Subcutaneous abdominal adipose tissue (tissue), 5 donors: ENCODE data around the gene NXN.
"Not testable (repeated sequence)": the region's sequence is repeated elsewhere in the genome, so short reads cannot be mapped to it uniquely, and the experiment has no call there.

ENCODE experiments used
- H3K27ac ChIP-seq: one replicate; pipeline ENCODE4 v1.7.0; 2013; ENCODE audit warnings: low read depth, mild to moderate bottlenecking, inconsistent platforms, low read length, moderate library complexity
- H3K27me3 ChIP-seq, 5 donors: one replicate each; pipeline ENCODE4 v1.7.0; 2013; ENCODE audit warnings: low read length in 5 of 5, inconsistent platforms in 1 of 5; ENCODE audit not compliant: control insufficient read depth in 5 of 5, insufficient read depth in 4 of 5
- H3K36me3 ChIP-seq, 5 donors: one replicate each; pipeline ENCODE4 v1.7.0; 2013; ENCODE audit warnings: low read length in 5 of 5; ENCODE audit not compliant: control insufficient read depth in 5 of 5, insufficient read depth in 5 of 5
- H3K4me1 ChIP-seq, 5 donors: one replicate each; pipeline ENCODE4 v1.7.0; 2013; ENCODE audit warnings: low read length in 5 of 5, mild to moderate bottlenecking in 3 of 5, moderate library complexity in 1 of 5; ENCODE audit not compliant: control insufficient read depth in 5 of 5, insufficient read depth in 5 of 5
- H3K4me3 ChIP-seq, 5 donors: one replicate each; pipeline ENCODE4 v1.7.0; 2013; ENCODE audit warnings: low read length in 5 of 5, low read depth in 1 of 5
- H3K9ac ChIP-seq, 5 donors: one replicate each; pipeline ENCODE4 v1.7.0; 2013; ENCODE audit warnings: low read length in 5 of 5, mild to moderate bottlenecking in 4 of 5, moderate library complexity in 3 of 5
- H3K9me3 ChIP-seq, 5 donors: one replicate each; pipeline ENCODE4 v1.7.0; 2013; ENCODE audit warnings: low read length in 5 of 5; ENCODE audit not compliant: control insufficient read depth in 5 of 5
- donor health status: healthy.
- donor health status: healthy.
- donor health status: healthy.
- donor health status: healthy.
- donor health status: healthy.

The NXN gene

GRCh38 chr17:811051-811784, 168.4 kb downstream of the NXN start:
- peaks cover 0 to 24% (median 12%) of the 10 kb centered on the region in 5 donors for H3K36me3 ChIP-seq

DNA sequence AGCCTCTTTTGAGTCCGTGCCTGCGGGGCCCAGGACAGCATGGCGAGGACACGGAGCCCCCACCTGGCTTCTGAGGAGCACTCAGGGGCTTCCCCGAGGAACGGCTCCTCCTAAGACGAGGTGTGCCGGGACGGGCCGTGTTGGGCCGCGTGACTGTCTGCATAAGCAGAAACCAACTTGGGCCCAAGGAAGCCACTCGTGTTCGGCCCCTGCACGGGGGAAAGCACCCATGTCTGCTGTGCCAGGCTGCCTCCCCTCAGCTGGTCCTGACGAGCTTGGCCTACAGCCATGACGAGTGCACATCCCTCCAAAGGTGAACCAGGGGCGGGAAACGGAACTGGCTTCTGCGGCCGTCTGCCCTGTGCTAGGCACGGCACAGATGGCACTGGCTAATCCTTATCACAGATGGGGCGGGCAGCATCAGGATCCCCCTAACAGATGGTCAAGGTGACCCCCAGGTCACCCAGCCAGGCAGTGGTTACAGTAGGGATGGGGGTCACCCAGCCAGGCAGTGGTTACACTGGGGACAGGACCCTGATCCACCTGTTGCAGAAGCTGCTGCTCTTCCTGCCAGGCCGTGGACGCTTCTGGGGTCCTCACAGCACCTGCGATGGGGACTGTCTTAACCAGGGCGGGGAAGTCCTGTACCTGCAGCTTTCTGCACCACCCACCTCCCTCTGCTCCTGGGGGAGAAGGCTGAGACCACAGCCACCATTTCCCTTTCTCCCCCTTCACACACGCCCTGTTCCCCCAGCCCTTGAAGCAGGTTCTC, 171.9 kb downstream of the NXN start:
- Histone ChIP-seq H3K4me1 (no peaks in the 10 kb centered on the region), H3K9me3 (no peaks in the 10 kb centered on the region), H3K27me3 (peaks cover 0 to 2% (median 0%) of the 10 kb centered on the region in 5 donors), H3K27ac (no peak overlapping the region), H3K9ac (no peak overlapping the region), H3K4me3 (no peak overlapping the region), H3K36me3 (peaks cover 0 to 17% (median 5%) of the 10 kb centered on the region in 5 donors)

More at GRCh38 chr17:811051-811784, 168.4 kb downstream of the NXN start:
- no peaks in the 10 kb centered on the region for H3K4me1 ChIP-seq
- no peak overlapping the region for H3K27ac ChIP-seq
- H3K9me3 ChIP-seq, result no peaks in the 10 kb centered on the region
- H3K9ac ChIP-seq, result no peak overlapping the region
- no peaks in the 10 kb centered on the region for H3K27me3 ChIP-seq
- H3K4me3 ChIP-seq, result no peak overlapping the region

DNA sequence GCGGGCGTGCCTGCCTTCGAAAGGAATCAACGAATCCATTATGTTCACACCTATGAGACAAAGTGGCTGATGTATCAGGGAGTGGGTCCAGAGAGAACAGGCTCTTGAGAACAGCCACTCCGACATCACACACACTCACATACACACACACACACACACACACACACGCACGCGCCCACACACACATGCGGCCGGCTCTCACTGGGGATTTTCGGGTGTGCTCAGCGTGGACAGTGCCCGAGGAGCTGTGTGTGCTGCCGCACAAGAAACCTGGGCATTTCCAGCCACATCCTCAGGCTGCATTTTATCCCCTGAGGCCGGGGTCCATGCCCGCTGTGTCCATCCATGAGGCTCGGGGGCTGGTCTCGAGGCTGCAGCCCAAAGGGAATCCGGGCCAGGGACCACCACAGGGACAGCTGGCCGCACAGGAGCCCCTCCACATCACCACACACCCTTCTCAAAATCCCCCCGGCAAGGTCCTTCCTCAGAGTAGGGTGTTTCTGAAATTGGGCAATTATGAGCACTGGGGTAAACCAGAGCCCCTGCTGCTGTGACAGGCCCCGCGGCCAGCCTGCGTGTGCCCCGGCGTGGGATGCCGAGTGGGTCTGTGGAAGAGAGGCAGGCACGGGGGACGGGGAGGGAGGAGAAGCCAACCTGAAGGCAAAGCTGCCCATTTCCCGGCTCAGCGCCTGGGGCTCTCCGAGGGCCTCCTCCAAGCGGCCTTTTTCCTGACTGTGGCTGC, 172.6 kb downstream of the NXN start:
- Histone ChIP-seq H3K4me3 (no peak overlapping the region), H3K9me3 (no peaks in the 10 kb centered on the region), H3K36me3 (peaks cover 0 to 12% (median 0%) of the 10 kb centered on the region in 5 donors), H3K9ac (no peak overlapping the region), H3K4me1 (peaks cover 0 to 4% (median 0%) of the 10 kb centered on the region in 5 donors), H3K27ac (no peak overlapping the region), H3K27me3 (peaks cover 0 to 2% (median 0%) of the 10 kb centered on the region in 5 donors)

DNA sequence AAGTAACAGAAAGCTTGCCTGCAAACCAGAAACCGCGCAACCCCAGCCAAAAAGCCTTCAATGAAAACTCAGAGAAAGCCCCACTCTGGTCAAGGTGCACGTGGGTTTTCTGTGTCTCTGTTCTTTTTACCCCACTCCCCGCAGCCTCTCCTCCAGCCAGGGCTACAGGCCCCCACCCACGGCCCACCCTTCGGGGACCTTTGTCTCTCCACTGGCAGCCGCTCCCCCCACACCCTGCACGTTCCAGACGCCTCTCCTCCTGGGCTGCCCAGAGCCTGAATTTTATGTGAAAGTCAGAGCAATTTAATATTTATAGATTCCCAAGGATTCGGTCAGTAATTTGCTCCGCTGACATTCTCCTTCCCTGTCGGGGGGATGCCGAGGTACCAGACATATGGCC, 173.2 kb downstream of the NXN start:
- Histone ChIP-seq H3K9ac (no peak overlapping the region), H3K27me3 (peaks cover 0 to 2% (median 0%) of the 10 kb centered on the region in 5 donors), H3K4me1 (peaks cover 0 to 7% (median 0%) of the 10 kb centered on the region in 5 donors), H3K9me3 (no peaks in the 10 kb centered on the region), H3K36me3 (peaks cover 0 to 12% (median 0%) of the 10 kb centered on the region in 5 donors), H3K4me3 (no peak overlapping the region), H3K27ac (no peak overlapping the region)

DNA sequence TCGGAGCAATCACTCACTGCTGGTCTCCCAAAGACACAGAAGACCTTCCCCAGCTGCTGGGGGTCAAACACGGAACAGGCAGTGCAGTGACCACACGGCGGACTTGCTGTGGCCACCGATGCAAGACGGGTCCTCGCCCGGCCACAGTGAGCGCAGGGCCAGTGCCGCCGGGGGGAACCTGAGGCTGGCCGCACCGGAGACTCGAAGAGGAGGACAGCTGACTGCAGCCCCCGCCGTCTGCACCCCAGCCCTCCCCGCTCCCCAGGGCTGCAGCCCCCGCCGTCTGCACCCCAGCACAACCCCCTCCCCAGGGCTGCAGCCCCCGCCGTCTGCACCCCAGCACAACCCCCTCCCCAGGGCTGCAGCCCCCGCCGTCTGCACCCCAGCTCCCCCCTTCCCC, 173.7 kb downstream of the NXN start:
- H3K27ac ChIP-seq, H3K9ac ChIP-seq, H3K4me1 ChIP-seq, H3K27me3 ChIP-seq, H3K4me3 ChIP-seq, H3K9me3 ChIP-seq: not testable (repeated sequence)
- H3K36me3 ChIP-seq, result peaks cover 0 to 12% (median 0%) of the 10 kb centered on the region in 5 donors

- Histone ChIP-seq H3K9ac (no peak overlapping the region), H3K36me3 (peaks cover 0 to 7% (median 0%) of the 10 kb centered on the region in 5 donors), H3K4me1 (peaks cover 0 to 7% (median 0%) of the 10 kb centered on the region in 5 donors), H3K4me3 (no peak overlapping the region), H3K27ac (no peak overlapping the region), H3K27me3 (peaks cover 0 to 2% (median 0%) of the 10 kb centered on the region in 5 donors), H3K9me3 (no peaks in the 10 kb centered on the region)
These were observed 174.8 kb downstream of the NXN start for GRCh38 chr17:804541-805435.

DNA sequence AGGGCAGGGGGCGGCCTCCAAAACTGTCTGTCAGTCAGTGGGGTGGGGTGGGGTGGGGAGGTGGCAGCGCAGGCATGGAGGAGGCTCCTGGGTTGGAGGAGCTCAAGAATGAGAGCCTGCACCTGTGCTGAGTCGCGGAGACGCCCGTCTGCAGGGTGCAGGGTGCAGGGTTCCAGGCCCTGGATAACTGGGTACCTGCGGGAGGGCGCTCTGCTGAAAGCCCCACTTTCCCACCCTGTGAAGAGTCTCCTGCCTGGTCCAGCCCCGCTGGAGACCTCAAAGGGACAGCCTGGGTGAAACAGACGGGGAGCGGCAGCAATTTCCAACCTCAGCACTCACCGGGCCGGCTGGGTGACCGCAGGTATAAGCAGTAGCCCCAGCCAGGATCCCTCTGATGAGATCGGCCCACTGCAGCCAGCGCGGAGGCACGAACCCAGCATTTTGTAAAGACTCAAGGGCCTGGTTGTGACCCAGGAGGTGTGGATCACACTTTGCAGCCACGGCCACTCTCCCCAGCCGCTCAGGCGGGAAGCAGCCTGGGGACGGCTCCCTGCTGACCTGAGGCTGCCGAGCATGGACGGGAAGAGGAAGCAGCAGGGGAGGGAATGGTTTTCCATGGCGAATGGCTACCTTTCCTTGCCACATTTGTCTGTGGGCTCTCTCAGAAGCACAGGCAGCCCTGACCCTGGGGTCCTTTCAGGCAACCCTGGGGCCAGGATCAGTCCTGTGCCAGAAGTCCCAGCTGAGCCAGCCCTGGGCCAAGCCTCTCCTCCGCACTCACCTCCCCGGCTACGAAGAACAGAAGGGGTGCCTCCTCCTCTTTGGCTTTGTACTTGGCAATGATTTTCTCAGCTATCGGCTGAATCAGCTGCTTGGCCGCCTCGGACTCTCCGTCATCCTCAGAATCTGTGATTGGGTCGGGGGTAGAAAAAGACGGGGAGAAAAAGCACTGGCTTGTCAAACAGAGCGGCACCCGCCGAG, 176.4 kb downstream of the NXN start:
- H3K4me1 ChIP-seq, result peaks cover 0 to 7% (median 2%) of the 10 kb centered on the region in 5 donors
- no peaks in the 10 kb centered on the region for H3K9me3 ChIP-seq
- H3K4me3 ChIP-seq, result no peak overlapping the region
- no peak overlapping the region for H3K9ac ChIP-seq
- H3K36me3 ChIP-seq, result peaks cover 0 to 7% (median 0%) of the 10 kb centered on the region in 5 donors
- no peak overlapping the region for H3K27ac ChIP-seq
- peaks cover 0 to 4% (median 0%) of the 10 kb centered on the region in 5 donors for H3K27me3 ChIP-seq

GRCh38 chr17:802481-802880, 177.1 kb downstream of the NXN start:
- no peaks in the 10 kb centered on the region for H3K9me3 ChIP-seq
- H3K27me3 ChIP-seq, result peaks cover 0 to 4% (median 0%) of the 10 kb centered on the region in 5 donors
- peaks cover 0 to 7% (median 0%) of the 10 kb centered on the region in 5 donors for H3K36me3 ChIP-seq
- no peak overlapping the region for H3K27ac ChIP-seq
- H3K4me3 ChIP-seq, result no peak overlapping the region
- H3K9ac ChIP-seq, result no peak overlapping the region
- peaks cover 0 to 8% (median 2%) of the 10 kb centered on the region in 5 donors for H3K4me1 ChIP-seq
